Activated T-helper 1 cell treated with Interleukin-2 at 50 U/mL for 16 hours (primary cell): ENCODE data around the gene DNAJC5.

Experiments used
- DNase-seq: peaks from one replicate; pipeline ENCODE4 v3.0.0-alpha.2; 2020; ENCODE audit warnings: low read depth

DNAJC5 gene

DNA sequence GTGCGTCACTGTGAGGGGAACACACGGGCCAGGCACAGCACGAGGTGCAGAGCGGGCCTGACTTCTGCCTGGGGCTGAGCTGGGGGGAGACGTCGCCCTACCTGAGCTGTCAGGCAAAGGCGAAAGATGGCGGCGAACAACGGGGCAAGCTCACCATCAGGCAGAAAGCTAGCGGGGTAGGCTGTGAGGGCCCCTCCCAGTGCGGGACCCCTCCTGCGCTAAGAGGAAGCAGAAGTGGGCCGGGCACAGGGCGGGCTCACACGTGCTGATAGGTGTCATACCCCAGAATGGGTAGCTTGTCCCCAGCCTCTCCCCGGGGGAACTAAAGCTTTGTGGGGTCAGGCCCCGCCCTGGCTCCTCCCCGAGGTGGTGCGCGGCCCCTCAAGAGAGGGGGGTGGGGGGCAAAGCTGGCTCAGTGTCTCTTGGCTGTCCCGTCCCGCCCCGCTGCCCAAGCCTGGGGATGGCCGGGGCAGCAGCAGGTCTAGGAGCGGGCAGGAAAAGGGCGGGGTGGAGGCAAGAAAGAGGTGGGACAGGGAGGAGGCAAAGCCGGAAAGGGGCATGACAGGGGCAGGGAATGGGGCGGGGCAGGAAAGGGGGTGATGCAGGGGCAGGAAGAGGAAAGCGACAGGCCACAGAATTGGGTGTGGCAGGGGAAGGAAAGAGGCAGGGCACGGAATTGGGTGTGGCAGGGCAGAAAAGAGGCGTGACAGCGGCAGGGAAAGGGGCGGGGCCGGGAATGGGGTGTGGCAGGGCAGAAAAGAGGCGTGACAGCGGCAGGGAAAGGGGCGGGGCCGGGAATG lies 46.6 kb downstream of the DNAJC5 start:
- peak; percentile 69 for DNase-seq

DNA sequence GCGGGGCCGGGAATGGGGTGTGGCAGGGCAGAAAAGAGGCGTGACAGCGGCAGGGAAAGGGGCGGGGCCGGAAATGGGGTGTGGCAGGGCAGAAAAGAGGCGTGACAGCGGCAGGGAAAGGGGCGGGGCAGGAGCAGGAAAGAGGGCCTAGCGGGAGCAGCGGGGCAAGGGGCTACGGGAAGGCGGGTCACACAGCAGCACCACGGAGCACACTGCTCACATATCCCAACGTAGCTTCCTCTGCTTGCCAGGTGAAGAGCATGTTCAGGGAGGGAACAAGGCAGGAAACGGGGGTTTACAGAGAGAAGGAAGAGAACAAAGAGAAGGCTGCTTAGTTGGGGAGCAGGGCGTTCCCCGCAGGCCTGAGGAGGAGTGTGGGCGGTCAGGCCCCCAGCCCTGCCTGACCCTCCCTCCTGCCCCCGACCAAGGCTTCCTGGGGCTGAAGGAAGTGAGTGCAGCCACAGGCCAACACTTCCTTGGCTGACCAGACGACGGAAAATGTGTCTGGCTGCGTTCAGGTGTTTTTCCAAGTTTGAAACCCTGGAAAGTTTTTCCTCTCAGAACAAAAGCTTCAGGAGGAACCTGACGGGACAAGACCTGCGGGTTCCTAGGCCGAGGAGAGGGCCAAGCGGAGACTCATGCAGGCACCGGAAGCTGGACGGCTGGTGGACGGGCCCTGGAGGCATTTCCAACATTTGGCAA lies 47.5 kb downstream of the DNAJC5 start:
- DNase-seq = no peak

DNA sequence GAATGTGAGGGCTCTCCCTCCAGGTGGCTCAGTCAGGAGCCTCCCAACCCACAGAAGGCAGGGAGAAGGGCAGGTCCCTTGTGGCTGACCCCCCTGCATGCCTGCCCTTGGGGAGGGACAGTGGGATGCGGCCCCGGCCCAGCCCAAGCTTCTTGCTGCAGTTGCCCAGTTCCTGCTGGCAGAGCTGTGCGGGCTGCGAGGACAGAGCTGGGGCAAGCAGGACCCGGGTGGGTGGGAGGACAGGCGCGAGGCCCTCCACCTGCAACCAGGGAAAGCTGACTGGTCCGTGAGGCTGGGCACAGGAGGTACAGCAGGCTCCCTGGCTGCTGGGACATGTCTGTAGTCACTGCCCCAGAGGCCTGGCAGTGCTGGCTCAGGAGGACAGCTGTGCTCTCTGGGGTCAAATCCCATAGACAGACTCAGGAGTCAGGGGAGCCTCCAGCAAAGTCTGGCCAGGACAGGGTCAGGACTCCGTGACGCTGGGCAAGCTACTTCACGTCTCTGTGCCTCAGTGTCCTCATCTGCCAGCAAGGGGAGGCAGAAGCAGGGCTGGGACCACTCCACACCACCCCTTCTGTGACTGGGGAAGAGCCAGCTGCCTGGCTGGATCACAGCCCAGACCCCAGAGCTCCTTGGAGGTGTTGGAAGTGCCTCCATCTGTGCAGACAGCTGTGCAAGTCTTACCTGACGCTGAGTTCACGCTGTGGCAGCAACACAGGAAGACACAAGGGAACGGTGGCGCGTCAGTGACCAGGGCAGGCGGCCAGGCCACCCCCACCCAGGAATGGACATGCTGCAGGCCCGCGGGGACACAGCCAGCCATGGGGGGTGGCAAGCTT lies 48.3 kb downstream of the DNAJC5 start:
- DNase-seq = no peak

DNA sequence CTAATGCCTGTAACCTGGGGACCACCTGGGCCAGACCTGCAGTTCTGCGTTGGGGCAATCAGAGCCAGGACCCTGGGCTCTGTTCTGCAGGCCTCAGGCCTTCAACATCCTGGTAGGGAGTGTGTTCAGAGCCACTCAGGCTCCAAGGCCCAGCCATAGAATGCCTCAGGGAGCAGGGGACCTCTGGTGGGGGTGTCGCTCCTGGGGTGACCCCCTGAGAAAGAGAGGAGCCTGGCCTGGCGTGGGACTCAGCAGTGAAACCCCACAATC lies 48.8 kb downstream of the DNAJC5 start:
- DNase-seq = no peak

DNA sequence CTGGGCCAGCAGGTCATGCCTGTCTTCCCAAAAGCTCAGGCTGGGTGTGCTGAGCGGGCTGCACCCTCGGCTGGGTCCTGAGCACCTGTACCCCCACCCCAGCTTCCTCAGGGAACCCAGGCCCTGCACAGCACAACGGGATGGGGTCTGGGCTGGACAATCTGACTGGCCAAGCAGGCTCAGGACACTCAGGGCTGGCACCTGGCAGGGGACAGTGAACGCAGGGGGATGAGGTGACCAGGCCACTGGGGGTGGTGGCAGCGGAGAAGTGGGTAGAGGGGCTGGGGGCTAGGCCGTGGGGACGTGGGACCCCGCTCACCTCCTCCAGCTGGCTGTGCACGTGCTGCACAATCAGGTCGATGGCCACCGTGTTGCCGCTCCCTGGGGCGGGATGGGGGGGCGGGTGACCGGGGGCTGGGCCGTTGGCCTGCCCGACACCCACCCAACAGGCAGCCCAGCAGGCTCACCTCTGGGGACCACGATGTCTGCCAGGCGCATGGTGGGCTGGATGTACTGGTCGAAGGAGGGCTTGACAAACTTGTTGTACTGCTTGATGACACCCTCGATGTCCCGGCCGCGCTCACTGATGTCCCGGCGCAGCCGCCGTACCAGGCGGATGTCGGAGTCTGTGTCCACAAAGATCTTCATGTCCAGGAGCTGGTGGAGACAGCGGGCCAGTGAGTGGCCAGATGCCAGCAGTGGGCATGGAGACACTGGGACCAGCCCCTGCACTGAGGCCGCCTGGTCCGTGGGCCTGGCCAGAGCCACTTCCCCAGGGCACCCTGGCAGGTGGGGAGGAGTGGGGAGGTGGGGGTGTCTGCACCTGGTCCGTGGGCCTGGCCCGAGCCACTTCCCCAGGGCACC lies 49.4 kb downstream of the DNAJC5 start:
- no peak for DNase-seq

DNA sequence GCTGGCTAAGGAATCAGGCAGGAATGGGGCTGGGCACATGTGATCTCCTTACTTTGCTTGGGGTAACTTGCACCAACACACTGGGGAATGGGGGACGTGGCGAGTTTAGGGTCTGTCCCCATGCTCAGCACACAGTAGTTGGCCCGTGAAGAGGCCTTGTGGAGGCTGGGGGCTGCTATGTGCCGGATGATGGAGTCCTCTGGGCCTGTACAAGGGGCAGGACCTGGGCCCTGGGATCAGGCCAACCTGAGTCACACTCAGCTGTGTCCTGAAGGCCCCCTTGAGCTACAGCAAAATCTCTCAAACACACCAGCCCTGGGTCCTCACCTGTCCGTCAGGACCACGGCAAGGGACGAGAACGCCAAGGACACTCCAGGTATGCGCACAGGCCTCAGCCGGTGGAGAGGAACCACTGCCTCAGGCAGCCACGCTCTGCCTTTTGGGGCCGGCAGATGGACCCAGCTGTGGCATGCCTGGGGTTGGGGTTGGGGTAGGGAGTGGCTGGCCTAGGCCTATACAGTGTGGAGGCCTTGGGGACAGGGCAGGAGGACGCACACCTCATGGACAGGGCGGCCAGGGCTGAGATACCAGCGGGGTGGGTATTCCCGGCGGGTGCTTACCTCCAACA lies 50.2 kb downstream of the DNAJC5 start:
- no peak for DNase-seq

DNA sequence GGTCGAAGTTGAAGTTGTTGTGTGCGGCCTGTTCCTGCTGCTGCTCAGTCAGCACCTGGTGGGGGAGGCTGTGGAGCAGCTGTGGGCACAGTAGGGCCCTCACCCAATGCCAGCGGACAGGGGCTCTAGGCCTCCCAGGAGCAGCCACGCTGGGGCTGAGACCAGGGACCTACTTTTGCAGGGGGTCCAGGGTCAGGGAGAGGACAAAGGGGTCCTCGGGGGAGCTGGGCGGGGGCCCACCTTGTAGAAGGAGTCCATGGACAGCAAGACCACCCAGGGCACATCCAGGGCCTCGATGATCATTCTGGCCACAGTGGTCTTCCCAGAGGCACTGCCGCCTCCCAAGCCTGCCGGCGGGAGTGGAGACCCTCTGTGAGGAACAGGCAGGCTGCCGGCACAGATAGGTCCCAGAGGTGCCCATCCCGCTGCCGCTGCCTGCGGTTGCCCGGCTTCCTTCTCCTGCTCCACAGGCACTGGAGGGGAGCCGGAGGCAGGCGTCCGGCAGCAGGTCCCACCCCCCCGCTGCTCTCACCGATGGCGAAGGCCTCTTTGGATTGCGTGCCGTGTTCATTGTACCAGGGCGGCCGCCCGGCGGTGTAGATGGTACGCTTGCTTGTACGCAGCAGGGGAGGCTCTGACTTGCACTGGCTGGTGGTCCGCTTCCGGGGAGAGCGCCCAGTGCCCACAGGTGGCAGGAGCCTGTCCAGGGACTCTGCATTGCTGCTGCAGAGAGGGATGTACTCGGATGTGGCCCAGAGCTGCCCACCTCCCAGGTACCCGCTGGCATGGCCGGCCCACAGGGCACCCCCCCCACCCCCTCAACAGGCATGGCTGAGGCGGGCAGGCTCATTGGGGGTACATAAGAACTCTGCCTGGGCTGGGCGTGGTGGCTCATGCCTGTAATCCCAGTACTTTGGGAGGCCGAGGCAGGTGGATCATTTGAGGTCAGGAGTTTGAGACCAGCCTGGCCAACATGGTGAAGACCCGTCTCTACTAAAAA lies 51.3 kb downstream of the DNAJC5 start:
- DNase-seq = no peak

DNA sequence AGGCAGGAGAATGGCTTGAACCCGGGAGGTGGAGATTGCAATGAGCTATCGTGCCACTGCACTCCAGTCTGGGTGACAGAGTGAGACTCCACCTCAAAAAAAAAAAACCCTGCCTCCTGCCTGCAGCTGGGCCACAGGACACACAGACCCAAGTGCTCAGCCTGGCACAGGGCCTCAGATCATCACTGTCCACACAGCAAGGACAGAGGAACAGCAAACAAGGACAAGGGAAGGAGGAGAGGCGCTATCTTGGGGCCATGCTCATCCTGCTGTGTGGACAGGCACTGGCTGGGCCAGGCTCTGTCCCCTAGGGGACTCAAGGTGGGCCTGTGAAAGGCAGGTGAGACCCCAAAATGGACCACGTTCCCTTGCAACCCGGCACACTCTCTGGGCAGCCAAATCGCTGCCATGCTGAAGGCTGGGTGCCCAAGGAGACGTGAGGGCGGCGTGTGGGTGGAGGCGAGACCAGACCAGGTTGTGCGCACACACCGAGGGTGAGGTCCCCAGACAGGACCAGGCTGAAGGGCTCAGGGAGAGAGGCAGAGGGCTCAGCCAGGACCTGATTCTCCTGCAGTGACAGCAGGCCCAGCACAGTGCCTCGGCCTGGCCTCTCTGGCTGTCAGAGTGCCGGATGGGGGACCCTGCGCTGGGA lies 52.2 kb downstream of the DNAJC5 start:
- no peak for DNase-seq

DNA sequence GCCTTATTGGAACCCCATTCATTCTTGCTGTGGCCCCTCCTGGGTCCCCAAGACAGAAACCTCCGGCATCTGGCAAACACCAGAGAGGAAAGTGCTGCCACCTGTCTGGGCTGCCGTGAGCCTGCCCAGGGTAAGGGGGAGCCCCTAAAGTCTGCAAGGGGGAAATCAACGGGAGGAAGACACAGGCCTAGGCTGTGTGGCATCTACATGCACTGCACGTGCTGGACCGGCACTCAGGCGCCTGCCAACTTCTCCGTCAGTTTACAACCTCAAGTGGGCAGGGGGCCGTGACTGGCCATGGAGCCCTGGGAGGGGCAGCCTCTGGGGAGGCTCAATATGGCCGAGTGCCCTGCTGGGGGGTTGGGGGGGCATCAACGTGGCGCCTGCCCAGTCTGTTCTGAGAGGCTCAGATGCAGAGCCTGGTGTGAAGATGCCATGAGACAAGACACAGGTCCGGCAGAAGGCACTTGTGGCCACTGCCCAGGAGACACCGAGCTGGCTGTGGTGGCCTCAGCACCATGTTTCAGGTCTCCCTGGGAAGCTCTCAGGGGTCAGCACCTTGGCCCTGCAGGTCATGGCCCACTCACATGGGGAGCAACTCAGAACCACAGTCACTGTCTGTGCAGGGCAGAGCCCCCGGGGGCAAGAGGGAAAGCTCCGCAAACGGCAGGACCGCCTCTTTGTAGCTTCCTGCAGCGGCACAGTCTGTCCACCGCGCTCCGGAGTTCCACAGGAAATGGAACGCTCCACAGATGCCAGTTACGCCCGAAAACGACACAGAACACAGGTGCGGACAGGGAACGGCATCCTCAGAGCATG lies 52.9 kb downstream of the DNAJC5 start:
- DNase-seq = no peak

DNA sequence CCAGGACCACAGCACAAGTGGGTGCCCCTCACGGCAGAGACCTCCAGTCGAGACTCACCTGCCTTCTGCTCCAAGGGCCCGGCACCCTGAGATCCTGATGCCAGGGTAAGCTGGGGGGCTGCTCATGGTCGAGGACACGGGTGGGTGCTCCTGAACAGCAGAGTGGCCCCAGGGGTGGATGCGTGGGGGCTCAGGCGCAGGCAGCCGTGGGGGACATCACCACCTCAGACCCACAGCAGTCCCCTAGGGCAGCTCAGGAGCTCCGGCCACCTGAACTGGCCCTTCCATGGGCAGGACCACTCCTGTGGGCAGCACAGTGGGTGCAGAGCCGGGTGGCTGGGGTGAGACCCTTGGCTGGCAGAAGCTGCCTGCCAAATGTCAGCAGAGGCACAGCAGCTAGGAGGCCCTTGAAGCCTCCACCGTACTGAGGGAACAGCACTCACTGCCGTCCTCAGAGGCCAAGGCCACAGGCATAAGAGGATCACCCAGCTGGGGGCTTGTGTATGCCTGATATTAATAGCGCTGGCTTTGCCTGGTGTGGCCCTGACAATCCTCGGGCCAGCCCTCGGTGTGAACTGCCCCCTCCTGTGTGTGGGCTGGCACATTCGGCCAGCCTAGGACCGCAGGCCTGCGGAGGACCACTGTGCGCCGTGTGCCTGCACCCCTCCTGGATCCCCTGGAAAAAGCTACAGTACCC lies 55.9 kb downstream of the DNAJC5 start:
- no peak for DNase-seq

DNA sequence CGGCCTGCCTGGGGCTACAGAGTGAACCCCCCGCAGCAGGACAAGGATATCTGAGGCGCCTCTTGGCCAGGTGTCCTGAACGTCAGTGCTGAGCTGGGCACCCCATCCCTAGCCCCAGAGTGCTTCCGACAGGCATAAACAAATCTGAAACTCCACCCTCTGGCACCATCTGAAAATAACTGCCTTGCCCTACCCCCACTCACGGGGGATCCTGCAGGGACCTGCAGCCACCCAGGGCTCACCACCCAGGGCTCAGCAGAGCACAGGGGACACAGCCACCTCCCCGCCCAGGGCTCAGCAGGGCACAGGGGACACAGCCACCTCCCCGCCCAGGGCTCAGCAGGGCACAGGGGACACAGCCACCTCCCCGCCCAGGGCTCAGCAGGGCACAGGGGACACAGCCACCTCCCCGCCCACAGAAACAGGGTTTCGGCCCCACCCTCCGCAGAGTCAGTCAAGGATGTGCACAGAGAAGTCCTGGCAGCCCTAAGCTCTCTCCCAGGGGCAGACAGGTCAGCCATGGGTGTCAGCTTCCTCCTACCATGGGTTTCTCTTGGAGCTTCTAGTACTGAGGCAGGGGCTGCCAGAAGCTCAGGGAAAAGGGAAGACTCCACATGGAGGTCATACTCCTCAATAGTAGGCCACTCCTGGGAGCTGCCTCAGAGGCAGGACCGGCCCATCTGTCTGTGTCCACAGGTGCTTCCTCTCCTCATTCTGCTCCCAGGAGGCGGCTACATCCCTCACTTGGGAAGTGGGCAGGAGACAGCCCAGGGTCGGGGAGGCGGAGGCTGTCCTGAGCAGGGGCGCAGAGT lies 56.7 kb downstream of the DNAJC5 start:
- DNase-seq = no peak

DNA sequence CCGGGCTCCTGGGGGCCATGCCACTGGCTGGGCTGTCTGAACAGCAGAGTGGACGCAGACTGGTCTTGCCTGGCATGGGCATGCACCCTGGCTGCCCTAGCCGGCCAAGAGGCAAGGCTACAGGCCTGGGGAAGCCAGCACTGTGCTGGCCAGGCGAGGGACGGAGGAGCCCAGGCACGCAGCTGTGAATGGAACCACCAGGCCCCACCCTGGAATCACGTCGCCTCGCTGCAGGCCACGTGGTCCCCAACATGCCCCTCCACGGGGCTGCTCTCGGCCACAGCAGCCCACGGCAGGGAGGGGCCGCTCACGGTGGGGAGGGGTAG lies 57.2 kb downstream of the DNAJC5 start:
- no peak for DNase-seq

DNA sequence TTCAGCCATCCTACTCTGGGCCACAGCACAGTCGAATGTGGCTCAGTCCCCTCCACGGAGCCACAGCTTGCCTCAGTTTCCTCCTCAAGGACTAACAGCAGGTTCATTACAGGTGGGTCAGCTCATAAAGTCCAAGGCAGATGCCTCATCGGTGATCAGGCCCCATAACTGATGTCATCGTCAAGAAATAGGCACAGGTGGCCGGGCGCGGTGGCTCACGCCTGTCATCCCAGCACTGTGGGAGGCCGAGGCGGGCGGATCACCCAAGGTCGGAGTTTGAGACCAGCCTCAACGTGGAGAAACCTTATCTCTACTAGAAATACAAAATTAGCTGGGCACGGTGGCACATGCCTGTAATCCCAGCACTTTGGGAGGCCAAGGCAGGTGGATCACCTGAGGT lies 57.8 kb downstream of the DNAJC5 start:
- DNase-seq = no peak

DNA sequence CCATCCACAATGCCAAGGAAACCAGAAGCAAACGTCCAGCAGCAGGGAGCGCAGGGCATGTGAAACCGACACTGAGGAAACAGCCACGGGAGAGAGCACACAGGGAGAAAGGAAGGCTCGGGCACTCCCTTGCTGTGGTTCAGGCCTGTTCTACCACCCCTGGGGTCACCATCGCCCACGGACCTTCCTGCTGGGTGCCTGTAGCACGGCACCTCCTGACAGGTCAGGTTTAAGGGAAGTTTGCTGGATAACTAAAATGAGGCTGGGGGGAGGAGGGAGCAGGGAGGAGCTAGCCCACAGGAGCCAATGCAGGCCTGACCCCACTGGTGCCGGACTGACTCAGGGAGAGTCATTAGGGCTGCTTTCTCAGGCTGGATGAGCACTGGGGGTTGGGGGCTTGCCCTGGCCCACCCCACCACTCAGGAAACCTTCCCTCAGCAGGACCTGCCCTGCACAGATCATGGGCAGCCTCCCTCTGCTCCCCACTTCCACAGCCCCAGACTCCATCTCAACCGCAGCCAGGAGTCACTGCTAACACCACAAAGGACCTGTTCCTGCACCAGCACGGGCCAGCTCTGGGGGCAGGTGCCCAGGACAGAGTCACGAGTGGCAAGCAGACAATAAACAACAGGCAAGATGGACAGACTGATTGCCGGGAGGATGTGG lies 59.0 kb downstream of the DNAJC5 start:
- DNase-seq = no peak

DNA sequence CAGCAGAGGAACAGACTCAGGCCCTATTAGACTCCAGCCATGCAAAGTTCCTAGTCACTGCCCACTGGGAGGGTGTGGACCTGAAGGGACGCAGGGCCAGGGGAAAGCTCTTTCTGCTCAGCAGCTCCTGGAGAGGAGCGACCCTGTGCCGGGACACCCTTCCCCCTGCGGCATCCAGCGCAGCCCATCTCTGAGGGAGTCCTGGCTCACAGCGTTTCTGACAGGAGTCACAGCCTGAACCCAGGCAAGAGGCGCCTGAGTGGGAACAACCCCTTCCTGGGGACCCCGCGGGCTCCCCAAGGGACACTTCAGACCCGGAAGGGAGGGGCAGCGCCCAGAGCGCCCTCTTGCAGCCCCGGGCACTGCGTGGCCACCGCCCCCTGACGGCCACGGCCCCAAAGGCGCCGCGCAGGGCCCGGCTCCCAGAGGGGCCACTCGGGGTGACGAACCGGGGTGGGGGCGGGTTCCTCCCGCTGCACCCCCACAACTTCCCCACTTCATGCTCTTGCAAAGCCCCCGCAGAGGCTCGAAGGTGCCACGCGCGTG lies 60.4 kb downstream of the DNAJC5 start:
- no peak for DNase-seq

DNA sequence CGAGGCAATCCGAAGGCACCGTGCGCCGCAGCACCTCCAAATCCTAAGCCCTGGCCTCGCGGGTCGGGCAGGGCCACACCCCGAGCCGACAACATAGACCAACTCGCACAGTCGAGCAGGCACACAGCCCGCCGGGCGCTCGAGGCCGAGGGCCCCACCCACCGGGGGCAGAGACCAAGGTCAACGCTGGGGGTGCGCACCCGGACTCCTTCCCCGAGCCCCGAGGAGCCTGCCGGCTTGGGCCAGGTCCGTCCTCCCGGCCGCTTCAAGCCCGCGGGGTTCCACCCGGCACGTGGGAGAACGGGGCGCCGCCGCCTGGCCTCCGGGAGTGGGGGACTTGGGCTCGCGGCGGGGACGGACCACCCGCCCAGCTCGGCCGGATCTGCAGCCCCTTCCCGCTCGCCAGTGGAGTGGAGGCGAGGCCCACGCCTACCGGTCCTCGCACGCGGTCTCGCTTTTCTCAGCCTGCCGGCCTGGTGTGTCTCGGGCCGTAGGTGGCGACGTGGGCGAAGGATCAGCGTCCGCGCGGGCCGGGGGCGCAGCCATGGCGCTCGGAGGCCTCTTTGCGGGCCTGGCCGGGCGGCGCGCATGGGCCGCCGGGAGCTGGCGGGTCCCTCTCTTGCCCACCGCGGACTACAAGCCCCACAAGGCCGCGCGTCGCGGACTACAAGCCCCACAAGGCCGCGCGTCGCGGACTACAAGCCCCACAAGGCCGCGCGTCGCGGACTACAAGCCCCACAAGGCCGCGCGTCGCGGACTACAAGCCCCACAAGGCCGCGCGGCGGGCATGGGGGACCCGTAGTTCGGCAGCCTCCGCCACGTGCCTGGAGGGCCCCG lies 61.1 kb downstream of the DNAJC5 start, which contains the start of gene UCKL1:
Gene UCKL1 (minus strand): TSS at position 590 of the 837 bp plus-strand sequence. CDS start 44 bp downstream, at position 546.
- peak; percentile 84 for DNase-seq
